A673 (cell line): ENCODE measurements around the gene CUEDC2.

Experiments used
- EZH2 ChIP-seq: fragments of 200-600 bp; sonication (generic); IDR thresholded peaks from 2 replicates; pipeline ENCODE4 v1.6.1; 2017; ENCODE audit warnings: borderline replicate concordance, low read depth, mild to moderate bottlenecking, mixed read lengths, antibody characterized with exemption, low read length; ENCODE audit not compliant: poor library complexity, severe bottlenecking
- TF ChIP-seq, protein P1 (sequence below): fragments of 300-800, 200-600 bp; sonication (generic); conservative IDR thresholded peaks from 2 replicates; pipeline ENCODE4 v1.5.1; 2017; ENCODE audit warnings: low read depth, mild to moderate bottlenecking, antibody characterized with exemption, low read length, moderate library complexity, mixed read lengths

DNA sequence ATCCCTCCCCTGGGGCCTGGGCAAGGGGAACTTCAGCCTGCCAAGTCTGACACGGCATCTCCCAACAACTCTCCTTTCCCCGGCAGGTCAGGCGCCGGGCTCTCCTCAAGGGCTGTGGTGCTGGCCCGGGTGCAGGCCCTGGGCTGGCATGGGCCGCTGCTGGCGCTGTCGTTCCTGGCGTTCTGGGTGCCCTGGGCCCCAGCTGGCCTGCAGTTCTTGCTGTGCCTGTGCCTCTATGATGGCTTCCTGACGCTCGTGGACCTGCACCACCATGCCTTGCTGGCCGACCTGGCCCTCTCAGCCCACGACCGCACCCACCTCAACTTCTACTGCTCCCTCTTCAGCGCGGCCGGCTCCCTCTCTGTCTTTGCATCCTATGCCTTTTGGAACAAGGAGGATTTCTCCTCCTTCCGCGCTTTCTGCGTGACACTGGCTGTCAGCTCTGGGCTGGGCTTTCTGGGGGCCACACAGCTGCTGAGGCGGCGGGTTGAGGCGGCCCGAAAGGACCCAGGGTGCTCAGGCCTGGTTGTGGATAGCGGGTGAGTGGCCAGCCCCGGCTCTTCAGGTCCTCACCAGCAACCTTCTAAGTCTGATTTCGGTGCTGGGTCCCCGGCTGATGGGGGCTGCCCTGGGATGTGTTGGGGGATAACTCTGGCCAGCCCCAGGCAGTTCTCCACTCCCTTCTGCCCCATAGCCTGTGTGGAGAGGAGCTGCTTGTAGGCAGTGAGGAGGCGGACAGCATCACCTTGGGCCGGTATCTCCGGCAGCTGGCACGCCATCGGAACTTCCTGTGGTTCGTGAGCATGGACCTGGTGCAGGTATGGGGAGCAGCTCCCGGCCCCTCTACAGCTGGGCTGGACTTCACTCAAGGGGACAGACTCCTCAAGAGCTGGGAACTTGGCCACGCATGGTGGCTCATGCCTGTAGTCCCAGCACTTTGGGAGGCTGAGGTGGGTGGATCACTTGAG is 38.5 kb upstream of the CUEDC2 start:
- TF ChIP-seq, protein P1, sequence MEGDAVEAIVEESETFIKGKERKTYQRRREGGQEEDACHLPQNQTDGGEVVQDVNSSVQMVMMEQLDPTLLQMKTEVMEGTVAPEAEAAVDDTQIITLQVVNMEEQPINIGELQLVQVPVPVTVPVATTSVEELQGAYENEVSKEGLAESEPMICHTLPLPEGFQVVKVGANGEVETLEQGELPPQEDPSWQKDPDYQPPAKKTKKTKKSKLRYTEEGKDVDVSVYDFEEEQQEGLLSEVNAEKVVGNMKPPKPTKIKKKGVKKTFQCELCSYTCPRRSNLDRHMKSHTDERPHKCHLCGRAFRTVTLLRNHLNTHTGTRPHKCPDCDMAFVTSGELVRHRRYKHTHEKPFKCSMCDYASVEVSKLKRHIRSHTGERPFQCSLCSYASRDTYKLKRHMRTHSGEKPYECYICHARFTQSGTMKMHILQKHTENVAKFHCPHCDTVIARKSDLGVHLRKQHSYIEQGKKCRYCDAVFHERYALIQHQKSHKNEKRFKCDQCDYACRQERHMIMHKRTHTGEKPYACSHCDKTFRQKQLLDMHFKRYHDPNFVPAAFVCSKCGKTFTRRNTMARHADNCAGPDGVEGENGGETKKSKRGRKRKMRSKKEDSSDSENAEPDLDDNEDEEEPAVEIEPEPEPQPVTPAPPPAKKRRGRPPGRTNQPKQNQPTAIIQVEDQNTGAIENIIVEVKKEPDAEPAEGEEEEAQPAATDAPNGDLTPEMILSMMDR = no peak
- TF ChIP-seq EZH2 = no peak
